Adipose tissue (tissue), 3 donors: ENCODE data around the gene GPR101. TPM values are rescaled to one million over a fixed set of nuclear protein-coding genes. Genes with fewer than 3 reads are reported as not detected.
"Not testable (repeated sequence)": the region's sequence is repeated elsewhere in the genome, so short reads cannot be mapped to it uniquely, and the experiment has no call there.

Source experiments
- H3K27ac ChIP-seq: one replicate; pipeline ENCODE4 v1.5.1; 2013; ENCODE audit warnings: low read depth, low read length
- WGBS, 3 donors: extraction: QIAGEN DNeasy Blood & Tissue Kit; methylation state at CpG; one replicate each; pipeline ENCODE4 v1.1.7; 2013; 5-methylcytosine and 5-hydroxymethylcytosine counted together
- polyA plus RNA-seq, 3 donors: library from polyadenylated mRNA; stranded (reverse); fragments of 200-250 nt; gene quantifications; one replicate each; pipeline ENCODE4 v1.2.3, GENCODE V29; 2013
- donor health status: healthy with polysubstance abuse.
- donor health status: Bipolar disorder and iron deficiency.
- donor health status: healthy.

The GPR101 gene
- polyA plus RNA-seq, 3 donors, result not detected

GRCh38 chrX:137031517-137032340 lies 2.1 kb downstream of the GPR101 start:
- 1 to 29% (median 2%) methylated on average over 43 to 49 of the region's 49 CpGs for WGBS, 3 donors
- no peak overlapping the region for H3K27ac ChIP-seq

GRCh38 chrX:137031039-137031438 lies 2.8 kb downstream of the GPR101 start:
- no peak overlapping the region for H3K27ac ChIP-seq
- 18 to 31% (median 18%) methylated on average over 15 to 16 of the region's 16 CpGs for WGBS, 3 donors

GRCh38 chrX:137028699-137029098 lies 5.1 kb downstream of the GPR101 start:
- H3K27ac ChIP-seq, result no peak overlapping the region
- WGBS, 3 donors, result 39 to 69% (median 56%) methylated on average over 2 of the region's 2 CpGs

GRCh38 chrX:137025930-137026329 lies 7.9 kb downstream of the GPR101 start:
- WGBS, 3 donors, result 14 to 30% (median 29%) methylated on average over 5 of the region's 5 CpGs
- H3K27ac ChIP-seq, result no peak overlapping the region

- WGBS, 3 donors, result 50 to 90% (median 60%) methylated on average over 1 to 7 of the region's 31 CpGs
- not testable (repeated sequence) for H3K27ac ChIP-seq
Measured at GRCh38 chrX:137000236-137000635, 33.6 kb downstream of the GPR101 start.

- 29 to 57% (median 51%) methylated on average over 3 of the region's 3 CpGs for WGBS, 3 donors
Measured at GRCh38 chrX:136999024-136999423, 34.8 kb downstream of the GPR101 start.

More at GRCh38 chrX:136999024-136999423, 34.8 kb downstream of the GPR101 start:
- no peak overlapping the region for H3K27ac ChIP-seq

Other genes with a start within 250 kb of the GPR101 start
- 100 to 1,000 TPM in 2 of 3 donors, 10 to 100 TPM in 1; 99.6 to 132 (median 111) TPM for gene RBMX, start 153.3 kb downstream of the GPR101 start, polyA plus RNA-seq